HEK293 (cell line): Measurements from ENCODE around the gene LMO7.

ENCODE experiments used
- CTCF ChIP-seq: fragments of 450-650 bp; formaldehyde crosslinking; IDR thresholded peaks from 2 replicates; pipeline ENCODE4 v1.5.1; 2016; ENCODE audit warnings: missing biosample characterization, missing genetic modification characterization
- PRDM1 ChIP-seq: fragments of 450-650 bp; formaldehyde crosslinking; IDR thresholded peaks from 2 replicates; pipeline ENCODE4; 2016; ENCODE audit warnings: missing biosample characterization, missing genetic modification characterization
- REPIN1 ChIP-seq: fragments of 450-650 bp; formaldehyde crosslinking; IDR thresholded peaks from 2 replicates; pipeline ENCODE4 v1.5.1; 2017; ENCODE audit warnings: missing biosample characterization, missing genetic modification characterization, low read depth
- YY1 ChIP-seq: fragments of 450-650 bp; formaldehyde crosslinking; IDR thresholded peaks from 2 replicates; pipeline ENCODE4 v1.5.1; 2018; ENCODE audit warnings: missing biosample characterization, missing genetic modification characterization
- ZBTB21 ChIP-seq: fragments of 450-650 bp; formaldehyde crosslinking; IDR thresholded peaks from 2 replicates; pipeline ENCODE4 v1.5.1; 2017; ENCODE audit warnings: missing biosample characterization, missing genetic modification characterization
- ZFP3 ChIP-seq: fragments of 450-650 bp; formaldehyde crosslinking; IDR thresholded peaks from 2 replicates; pipeline ENCODE4 v1.5.1; 2016; ENCODE audit warnings: low read depth, missing biosample characterization, missing genetic modification characterization
- ZNF202 ChIP-seq: fragments of 450-650 bp; formaldehyde crosslinking; IDR thresholded peaks from 2 replicates; pipeline ENCODE4 v1.5.1; 2016; ENCODE audit warnings: missing biosample characterization, missing genetic modification characterization, borderline replicate concordance
- ZNF23 ChIP-seq: fragments of 450-650 bp; formaldehyde crosslinking; IDR thresholded peaks from 2 replicates; pipeline ENCODE4 v1.5.1; 2016; ENCODE audit warnings: missing biosample characterization, missing genetic modification characterization, borderline replicate concordance
- ZNF660 ChIP-seq: fragments of 450-650 bp; IDR thresholded peaks from 2 replicates; pipeline ENCODE4 v1.5.1; 2018; ENCODE audit warnings: missing biosample characterization, mild to moderate bottlenecking, missing genetic modification characterization
- ZNF664 ChIP-seq: fragments of 450-650 bp; formaldehyde crosslinking; IDR thresholded peaks from 2 replicates; pipeline ENCODE4 v1.5.1; 2016; ENCODE audit warnings: missing biosample characterization, missing genetic modification characterization
- TF ChIP-seq, protein P1 (sequence below): fragments of 450-650 bp; formaldehyde crosslinking; IDR thresholded peaks from 2 replicates; pipeline ENCODE4 v1.5.1; 2016; ENCODE audit warnings: missing biosample characterization, missing genetic modification characterization
- TF ChIP-seq, protein P2 (sequence below): fragments of 450-650 bp; formaldehyde crosslinking; optimal IDR thresholded peaks from 2 replicates; pipeline ENCODE3; 2016; ENCODE audit warnings: missing biosample characterization, mild to moderate bottlenecking, missing genetic modification characterization

DNA sequence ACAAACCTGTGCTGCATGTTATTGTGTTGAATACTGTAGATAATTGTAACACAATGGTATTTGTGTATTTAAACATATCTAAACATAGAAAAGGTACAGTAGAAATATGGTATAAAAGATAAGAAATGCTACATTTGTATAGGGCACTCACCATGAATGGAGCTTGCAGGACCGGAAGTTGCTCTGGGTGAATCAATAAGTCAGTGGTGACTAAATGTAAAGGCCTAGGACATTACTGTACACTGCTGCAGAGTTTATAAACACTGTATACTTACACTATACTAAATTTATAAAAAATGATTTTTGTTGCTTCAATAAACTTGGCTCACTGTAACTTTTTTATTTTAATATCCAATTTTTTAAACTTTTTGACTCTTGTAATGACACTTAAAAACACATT lies 34.4 kb downstream of the LMO7 start:
- TF ChIP-seq ZFP3 (tag by site-specific recombination), result no peak
- TF ChIP-seq ZNF202 (tag by site-specific recombination), result no peak
- no peak for TF ChIP-seq ZNF664 (tag by site-specific recombination)
- TF ChIP-seq ZBTB21 (tag by site-specific recombination), result no peak
- no peak for TF ChIP-seq ZNF23 (tag by site-specific recombination)
- no peak for TF ChIP-seq CTCF (tag by site-specific recombination)
- no peak for TF ChIP-seq ZNF660 (tag by site-specific recombination)
- no peak for TF ChIP-seq PRDM1 (tag by site-specific recombination)
- TF ChIP-seq, protein P1, sequence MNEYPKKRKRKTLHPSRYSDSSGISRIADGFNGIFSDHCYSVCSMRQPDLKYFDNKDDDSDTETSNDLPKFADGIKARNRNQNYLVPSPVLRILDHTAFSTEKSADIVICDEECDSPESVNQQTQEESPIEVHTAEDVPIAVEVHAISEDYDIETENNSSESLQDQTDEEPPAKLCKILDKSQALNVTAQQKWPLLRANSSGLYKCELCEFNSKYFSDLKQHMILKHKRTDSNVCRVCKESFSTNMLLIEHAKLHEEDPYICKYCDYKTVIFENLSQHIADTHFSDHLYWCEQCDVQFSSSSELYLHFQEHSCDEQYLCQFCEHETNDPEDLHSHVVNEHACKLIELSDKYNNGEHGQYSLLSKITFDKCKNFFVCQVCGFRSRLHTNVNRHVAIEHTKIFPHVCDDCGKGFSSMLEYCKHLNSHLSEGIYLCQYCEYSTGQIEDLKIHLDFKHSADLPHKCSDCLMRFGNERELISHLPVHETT (tag by site-specific recombination), result no peak
- TF ChIP-seq REPIN1 (tag by site-specific recombination), result no peak
- TF ChIP-seq YY1, result no peak
- TF ChIP-seq, protein P2, sequence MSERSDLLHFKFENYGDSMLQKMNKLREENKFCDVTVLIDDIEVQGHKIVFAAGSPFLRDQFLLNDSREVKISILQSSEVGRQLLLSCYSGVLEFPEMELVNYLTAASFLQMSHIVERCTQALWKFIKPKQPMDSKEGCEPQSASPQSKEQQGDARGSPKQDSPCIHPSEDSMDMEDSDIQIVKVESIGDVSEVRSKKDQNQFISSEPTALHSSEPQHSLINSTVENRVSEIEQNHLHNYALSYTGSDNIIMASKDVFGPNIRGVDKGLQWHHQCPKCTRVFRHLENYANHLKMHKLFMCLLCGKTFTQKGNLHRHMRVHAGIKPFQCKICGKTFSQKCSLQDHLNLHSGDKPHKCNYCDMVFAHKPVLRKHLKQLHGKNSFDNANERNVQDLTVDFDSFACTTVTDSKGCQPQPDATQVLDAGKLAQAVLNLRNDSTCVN (tag by site-specific recombination), result no peak
